Measurements from ENCODE around the gene KLHL29. TPM values are rescaled to one million over a fixed set of nuclear protein-coding genes. Genes with fewer than 3 reads are reported as not detected.

The KLHL29 gene
- total and polyA plus RNA-seq, 9 donors, result 3.0 to 6.6 (median 3.9) TPM

- intact Hi-C loops (cut with DNase I), result no loop called here
- Histone ChIP-seq H3K27me3 (no peaks in the 10 kb centered on the region), H3K27ac (no peak overlapping the region), H3K9me3 (no peaks in the 10 kb centered on the region), H3K4me1 (ENCODE audit: insufficient read depth) (no peaks in the 10 kb centered on the region), H3K4me3 (no peak overlapping the region), H3K36me3 (no peaks in the 10 kb centered on the region)
- no peak for DNase-seq
- no peak for TF ChIP-seq CTCF (IDR thresholded peaks at IDR 0.05)
- no peak for TF ChIP-seq POLR2A (IDR thresholded peaks at IDR 0.05)
- no peak for TF ChIP-seq EP300 (IDR thresholded peaks at IDR 0.05)
- 72 to 80% (median 77%) methylated on average over 6 to 7 of the region's 7 CpGs for WGBS, 3 donors
Measured at GRCh38 chr2:23379220-23379695, 5.7 kb upstream of the KLHL29 start.

- 40 to 43% (median 43%) methylated on average over 4 of the region's 4 CpGs for WGBS, 3 donors
- H3K4me3 ChIP-seq, result no peak overlapping the region
- intact Hi-C loops (cut with DNase I), result no loop called here
Measured at GRCh38 chr2:23380562-23381065, 4.4 kb upstream of the KLHL29 start.

GRCh38 chr2:23381084-23381483, 3.9 kb upstream of the KLHL29 start:
- WGBS, 3 donors, result 59 to 62% (median 62%) methylated on average over 6 of the region's 6 CpGs
- Histone ChIP-seq H3K27me3 (no peaks in the 10 kb centered on the region), H3K9me3 (no peaks in the 10 kb centered on the region), H3K27ac (no peak overlapping the region), H3K4me3 (no peak overlapping the region), H3K36me3 (no peaks in the 10 kb centered on the region), H3K4me1 (ENCODE audit: insufficient read depth) (no peaks in the 10 kb centered on the region)
- DNase-seq, result no peak
- TF ChIP-seq POLR2A (IDR thresholded peaks at IDR 0.05) (no peak), CTCF (IDR thresholded peaks at IDR 0.05) (no peak), EP300 (IDR thresholded peaks at IDR 0.05) (no peak)
- intact Hi-C loops (cut with DNase I), result no loop called here

More at GRCh38 chr2:23380562-23381065, 4.4 kb upstream of the KLHL29 start:
- no peaks in the 10 kb centered on the region for H3K9me3 ChIP-seq
- H3K36me3 ChIP-seq, result no peaks in the 10 kb centered on the region
- H3K27ac ChIP-seq, result no peak overlapping the region
- H3K27me3 ChIP-seq, result no peaks in the 10 kb centered on the region
- TF ChIP-seq CTCF (IDR thresholded peaks at IDR 0.05) (no peak), POLR2A (IDR thresholded peaks at IDR 0.05) (no peak), EP300 (IDR thresholded peaks at IDR 0.05) (no peak)
- H3K4me1 ChIP-seq (ENCODE audit: insufficient read depth), result no peaks in the 10 kb centered on the region
- no peak for DNase-seq

DNA sequence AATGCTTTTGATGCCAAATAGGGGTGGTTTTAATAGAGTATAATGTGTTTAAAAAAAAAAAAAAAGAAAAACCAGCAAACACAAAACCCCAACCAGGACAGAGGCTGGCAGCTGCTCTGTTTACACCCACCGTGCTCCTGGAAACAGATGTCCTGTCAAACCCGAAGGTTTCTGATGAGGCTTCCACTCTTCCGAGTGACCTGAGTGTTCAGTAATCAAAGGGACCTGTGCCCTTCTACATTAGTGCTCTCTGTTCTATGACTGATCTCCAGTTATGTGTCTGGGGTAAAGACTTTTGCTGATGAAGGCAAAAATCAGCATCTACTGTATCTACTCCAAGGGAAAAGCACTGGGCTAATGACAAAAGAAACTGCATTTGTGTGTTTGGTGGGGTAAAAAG, 3.5 kb upstream of the KLHL29 start:
- H3K4me1 ChIP-seq (ENCODE audit: insufficient read depth), result no peaks in the 10 kb centered on the region
- DNase-seq, result no peak
- 49 to 60% (median 58%) methylated on average over 3 of the region's 3 CpGs for WGBS, 3 donors
- H3K4me3 ChIP-seq, result no peak overlapping the region
- no peaks in the 10 kb centered on the region for H3K36me3 ChIP-seq
- no peaks in the 10 kb centered on the region for H3K9me3 ChIP-seq
- intact Hi-C loops (cut with DNase I), result no loop called here
- no peak overlapping the region for H3K27ac ChIP-seq
- no peak for TF ChIP-seq EP300 (IDR thresholded peaks at IDR 0.05)
- TF ChIP-seq CTCF (IDR thresholded peaks at IDR 0.05), result no peak
- TF ChIP-seq POLR2A (IDR thresholded peaks at IDR 0.05), result no peak
- no peaks in the 10 kb centered on the region for H3K27me3 ChIP-seq

Data from ovary (tissue), 9 donors.